IPS DF 6.9 (cell line): ENCODE data around the gene DOC2A.
"Not testable (repeated sequence)": the region's sequence is repeated elsewhere in the genome, so short reads cannot be mapped to it uniquely, and the experiment has no call there.

Experiments
- DNase-seq: peaks from one replicate; pipeline ENCODE4 v3.0.0-alpha.2; 2013; ENCODE audit warnings: low read depth, low spot score
- H3K27ac ChIP-seq: one replicate; pipeline ENCODE4 v1.5.1; 2013; ENCODE audit warnings: low read length, control low read depth
- H3K27me3 ChIP-seq: 2 replicates; pipeline ENCODE4 v1.6.1; 2013; ENCODE audit warnings: mild to moderate bottlenecking, low read length; ENCODE audit not compliant: control insufficient read depth, insufficient read depth
- H3K36me3 ChIP-seq: 2 replicates; pipeline ENCODE4 v1.6.1; 2013; ENCODE audit warnings: low read length; ENCODE audit not compliant: control insufficient read depth, insufficient read depth
- H3K4me1 ChIP-seq: 2 replicates; pipeline ENCODE4 v1.6.1; 2013; ENCODE audit warnings: low read length; ENCODE audit not compliant: control insufficient read depth, insufficient read depth
- H3K4me3 ChIP-seq: 2 replicates; pipeline ENCODE4 v1.5.1; 2013; ENCODE audit warnings: mild to moderate bottlenecking, low read length
- H3K9me3 ChIP-seq: 2 replicates; pipeline ENCODE4 v1.6.1; 2013; ENCODE audit warnings: low read length, inconsistent platforms; ENCODE audit not compliant: control insufficient read depth, insufficient read depth
- WGBS: extraction: QIAGEN DNeasy Blood & Tissue Kit; methylation state at CpG from one replicate; pipeline ENCODE4 v1.1.7; 2013; ENCODE audit warnings: mixed read lengths, missing lambda C conversion rate; ENCODE audit not compliant: insufficient read length, insufficient coverage; 5-methylcytosine and 5-hydroxymethylcytosine counted together

DOC2A gene

GRCh38 chr16:29971304-29971703 is 39.5 kb downstream of the DOC2A start:
- H3K36me3 ChIP-seq: peaks cover 3% of the 10 kb centered on the region; the same call in 1 of the 2 replicates
- no CpG with 5 or more reads among the region's 8 CpGs for WGBS
- H3K4me3 ChIP-seq: no peak overlapping the region
- no peaks in the 10 kb centered on the region; the same call in 1 of the 2 replicates for H3K27me3 ChIP-seq
- DNase-seq: no peak
- H3K9me3 ChIP-seq: no peaks in the 10 kb centered on the region
- H3K27ac ChIP-seq: no peak overlapping the region
- 0 out of 2 replicates have a peak, but pooled peaks cover 4% of the 10 kb centered on the region for H3K4me1 ChIP-seq

GRCh38 chr16:29968205-29968604 is 42.6 kb downstream of the DOC2A start:
- Histone ChIP-seq H3K27me3 (no peaks in the 10 kb centered on the region; the same call in 1 of the 2 replicates), H3K9me3 (no peaks in the 10 kb centered on the region), H3K27ac (no peak overlapping the region), H3K4me1 (no peaks in the 10 kb centered on the region), H3K36me3 (peaks cover 3% of the 10 kb centered on the region; the same call in 1 of the 2 replicates), H3K4me3 (no peak overlapping the region)
- DNase-seq: no peak
- no CpG with 5 or more reads among the region's 4 CpGs for WGBS

GRCh38 chr16:29963021-29963743 is 47.6 kb downstream of the DOC2A start:
- peaks cover 3% of the 10 kb centered on the region; the same call in 1 of the 2 replicates for H3K4me1 ChIP-seq
- no peak for DNase-seq
- no peak overlapping the region for H3K4me3 ChIP-seq
- H3K36me3 ChIP-seq: no peaks in the 10 kb centered on the region; the same call in 1 of the 2 replicates
- WGBS: no CpG with 5 or more reads among the region's 14 CpGs
- no peaks in the 10 kb centered on the region for H3K27me3 ChIP-seq
- H3K9me3 ChIP-seq: no peaks in the 10 kb centered on the region
- no peak overlapping the region for H3K27ac ChIP-seq

- Histone ChIP-seq H3K27ac (no peak overlapping the region), H3K4me3 (peak overlapping the region; percentile 62; the same call in 1 of the 2 replicates), H3K36me3 (no peaks in the 10 kb centered on the region), H3K9me3 (no peaks in the 10 kb centered on the region), H3K27me3 (no peaks in the 10 kb centered on the region), H3K4me1 (peaks cover 3% of the 10 kb centered on the region; the same call in 1 of the 2 replicates)
- DNase-seq: no peak
- WGBS: no CpG with 5 or more reads among the region's 18 CpGs
These were observed 48.4 kb downstream of the DOC2A start for GRCh38 chr16:29962344-29962994.

- peak within 1 kb of the TSS; percentile 62 for H3K4me3 ChIP-seq
- H3K9me3 ChIP-seq: no peaks in the 10 kb centered on the region
- DNase-seq: peak; percentile 70
- H3K36me3 ChIP-seq: no peaks in the 10 kb centered on the region
- no peaks in the 10 kb centered on the region for H3K27me3 ChIP-seq
- H3K27ac ChIP-seq: no peak within 1 kb of the TSS
- peaks cover 3% of the 10 kb centered on the region; the same call in 1 of the 2 replicates for H3K4me1 ChIP-seq
- no CpG with 5 or more reads among the region's 75 CpGs for WGBS
These were observed 49.1 kb downstream of the DOC2A start, which contains the start of gene TMEM219 for GRCh38 chr16:29961479-29962343. TSS of gene TMEM219 (plus strand) at chr16:29962079. CDS start at chr16:29963144, 1,065 bp downstream.

GRCh38 chr16:29961127-29961478 is 49.7 kb downstream of the DOC2A start:
- H3K27me3 ChIP-seq: no peaks in the 10 kb centered on the region
- no peak overlapping the region for H3K27ac ChIP-seq

GRCh38 chr16:29959821-29960220 is 51.0 kb downstream of the DOC2A start:
- not testable (repeated sequence) for H3K27me3 ChIP-seq, DNase-seq, H3K4me3 ChIP-seq, H3K9me3 ChIP-seq, H3K4me1 ChIP-seq, H3K36me3 ChIP-seq, H3K27ac ChIP-seq
- no CpG with 5 or more reads among the region's 4 CpGs for WGBS

More at GRCh38 chr16:29961127-29961478, 49.7 kb downstream of the DOC2A start:
- DNase-seq: no peak
- Histone ChIP-seq H3K4me1 (peaks cover 3% of the 10 kb centered on the region; the same call in 1 of the 2 replicates), H3K36me3 (no peaks in the 10 kb centered on the region), H3K4me3 (peak overlapping the region; percentile 62; the same call in 1 of the 2 replicates), H3K9me3 (no peaks in the 10 kb centered on the region)
- WGBS: no CpG with 5 or more reads among the region's 10 CpGs

GRCh38 chr16:29959293-29959692 is 51.5 kb downstream of the DOC2A start:
- Histone ChIP-seq H3K4me1 (peaks cover 3% of the 10 kb centered on the region; the same call in 1 of the 2 replicates), H3K27me3 (no peaks in the 10 kb centered on the region), H3K4me3 (no peak overlapping the region), H3K27ac (no peak overlapping the region), H3K9me3 (no peaks in the 10 kb centered on the region), H3K36me3 (no peaks in the 10 kb centered on the region)
- no CpG with 5 or more reads among the region's 9 CpGs for WGBS
- DNase-seq: no peak

GRCh38 chr16:29958756-29959155 is 52.1 kb downstream of the DOC2A start:
- no peak overlapping the region for H3K4me3 ChIP-seq
- no peaks in the 10 kb centered on the region for H3K36me3 ChIP-seq
- no CpG with 5 or more reads among the region's 5 CpGs for WGBS
- no peaks in the 10 kb centered on the region for H3K9me3 ChIP-seq
- peaks cover 3% of the 10 kb centered on the region; the same call in 1 of the 2 replicates for H3K4me1 ChIP-seq
- no peak for DNase-seq
- H3K27me3 ChIP-seq: no peaks in the 10 kb centered on the region
- no peak overlapping the region for H3K27ac ChIP-seq
